HG03521 (cell line): ENCODE measurements around the gene PTGIR.

ENCODE experiments used
- ATAC-seq: cut with Tn5 transposase; IDR thresholded peaks from one replicate; pipeline ENCODE4 v1.9.1; 2021; ENCODE audit warnings: mild to moderate bottlenecking, moderate library complexity; ENCODE audit not compliant: unreplicated experiment

Gene PTGIR

DNA sequence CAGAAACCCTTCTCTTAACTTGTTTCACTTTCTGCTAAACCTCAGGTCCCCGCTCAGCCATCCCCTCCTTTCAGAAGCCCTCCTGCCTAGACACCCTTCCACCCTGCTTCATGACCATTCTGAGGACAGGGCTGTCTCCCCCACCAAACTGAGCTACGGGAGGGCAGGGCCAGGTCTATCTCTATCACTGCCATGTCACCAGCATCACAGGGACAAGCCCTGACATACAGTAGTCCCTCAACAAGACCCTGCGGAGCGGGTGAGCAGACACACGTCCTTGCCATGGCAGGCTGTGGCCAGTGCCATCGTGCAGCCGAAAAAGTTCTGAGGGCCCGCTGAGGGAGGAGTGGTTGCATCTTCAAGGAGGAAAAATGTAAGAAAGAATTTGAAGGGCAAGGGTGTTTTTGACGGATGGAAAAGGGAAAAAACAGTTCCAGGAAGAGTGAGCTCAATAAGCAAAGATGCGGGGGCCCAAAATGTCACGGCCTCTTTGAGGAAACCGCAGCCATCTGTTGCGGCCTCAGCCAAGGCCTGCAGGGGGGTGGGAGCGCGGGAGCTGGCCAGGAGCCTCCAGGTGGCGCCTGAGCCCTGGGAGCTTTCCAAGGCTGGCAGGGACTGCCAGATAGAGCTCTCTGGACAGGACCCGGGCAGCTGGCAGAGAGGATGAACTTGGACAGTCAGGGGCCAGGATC is 8.1 kb downstream of the PTGIR start:
- no peak for ATAC-seq

DNA sequence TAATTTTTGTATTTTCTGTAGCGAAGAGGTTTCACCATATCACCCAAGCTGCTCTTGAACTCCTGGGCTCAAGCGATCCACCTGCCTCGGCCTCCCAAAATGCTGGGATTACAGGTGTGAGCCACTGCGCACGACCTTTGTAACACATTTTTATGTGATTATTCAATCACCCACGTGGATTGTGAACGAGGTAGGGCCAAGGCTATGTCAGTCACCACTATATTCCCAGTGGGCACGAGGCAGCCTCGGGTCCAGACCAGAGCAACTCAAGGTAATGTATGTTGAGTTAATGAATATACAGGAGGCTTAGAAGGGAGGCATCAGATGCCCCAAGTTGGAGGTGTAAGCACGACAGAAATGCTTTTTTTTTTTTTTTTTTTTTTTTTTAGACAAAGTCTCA is 8.9 kb downstream of the PTGIR start:
- no peak for ATAC-seq

DNA sequence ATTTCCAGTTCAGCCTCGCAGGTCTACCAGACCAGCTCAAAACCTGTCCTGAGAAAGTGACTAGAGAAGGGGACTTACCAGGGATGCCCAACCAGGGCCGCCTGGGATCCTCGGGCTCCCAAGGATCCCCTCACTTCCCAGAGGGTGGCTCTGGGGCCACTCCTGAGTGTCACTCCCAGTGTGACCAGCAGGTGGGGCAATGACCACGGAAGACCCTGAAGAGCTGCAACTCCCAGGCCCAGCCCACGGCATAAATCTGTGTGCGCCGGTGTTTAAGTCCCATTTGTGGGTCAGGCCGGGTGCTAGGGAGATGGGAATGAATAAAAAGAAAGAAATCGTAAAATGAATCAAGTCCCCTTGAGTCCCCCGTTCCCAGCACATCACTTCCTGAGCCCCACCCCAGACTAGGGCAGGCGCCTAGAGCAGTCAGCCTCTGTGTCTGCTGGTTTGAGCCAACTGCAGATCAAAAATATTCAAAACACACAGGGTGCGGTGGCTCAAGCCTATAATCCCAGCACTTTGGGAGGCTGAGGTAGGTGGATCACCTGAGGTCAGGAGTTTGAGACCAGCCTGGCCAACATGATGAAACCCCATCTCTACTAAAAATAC is 10.7 kb downstream of the PTGIR start:
- no peak for ATAC-seq

DNA sequence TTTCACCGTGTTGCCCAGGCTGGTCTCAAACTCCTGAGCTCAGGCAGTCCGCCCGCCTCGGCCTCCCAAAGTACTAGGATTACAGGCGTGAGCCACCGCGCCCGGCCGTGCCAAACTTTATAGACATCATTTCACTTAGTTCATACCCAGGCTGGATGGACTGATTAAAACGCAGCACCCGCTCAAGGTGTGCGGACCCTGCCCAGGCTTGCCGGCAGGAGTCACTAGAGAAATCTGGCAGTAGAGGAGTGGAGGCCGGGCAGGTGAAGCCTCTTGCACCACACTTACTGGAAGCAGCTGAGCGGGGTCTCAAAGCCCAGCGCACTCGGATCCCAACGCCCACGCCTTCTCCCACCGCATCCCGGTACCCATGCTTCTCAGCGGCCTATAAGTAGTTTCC is 11.4 kb downstream of the PTGIR start:
- ATAC-seq: no peak

DNA sequence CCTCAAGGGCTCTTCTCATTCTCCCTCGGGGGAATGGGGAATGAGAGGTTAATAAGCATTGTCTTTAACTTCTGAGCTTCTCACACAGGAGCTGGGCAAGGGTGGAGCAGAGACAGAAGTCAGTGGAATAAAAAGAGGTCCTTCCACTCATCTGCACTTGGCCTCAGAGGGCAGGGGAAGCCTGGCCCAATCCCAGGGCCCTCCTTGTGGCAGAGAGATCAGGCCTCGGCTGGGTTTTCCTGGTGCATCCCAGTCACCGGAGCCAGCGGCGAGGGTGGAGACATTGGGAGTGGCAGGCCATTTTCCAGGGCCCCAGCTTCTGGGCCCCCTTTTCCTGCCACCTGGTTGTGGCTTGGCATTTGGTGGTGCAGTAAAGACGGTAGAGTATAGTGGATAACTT is 13.1 kb downstream of the PTGIR start:
- no peak for ATAC-seq

DNA sequence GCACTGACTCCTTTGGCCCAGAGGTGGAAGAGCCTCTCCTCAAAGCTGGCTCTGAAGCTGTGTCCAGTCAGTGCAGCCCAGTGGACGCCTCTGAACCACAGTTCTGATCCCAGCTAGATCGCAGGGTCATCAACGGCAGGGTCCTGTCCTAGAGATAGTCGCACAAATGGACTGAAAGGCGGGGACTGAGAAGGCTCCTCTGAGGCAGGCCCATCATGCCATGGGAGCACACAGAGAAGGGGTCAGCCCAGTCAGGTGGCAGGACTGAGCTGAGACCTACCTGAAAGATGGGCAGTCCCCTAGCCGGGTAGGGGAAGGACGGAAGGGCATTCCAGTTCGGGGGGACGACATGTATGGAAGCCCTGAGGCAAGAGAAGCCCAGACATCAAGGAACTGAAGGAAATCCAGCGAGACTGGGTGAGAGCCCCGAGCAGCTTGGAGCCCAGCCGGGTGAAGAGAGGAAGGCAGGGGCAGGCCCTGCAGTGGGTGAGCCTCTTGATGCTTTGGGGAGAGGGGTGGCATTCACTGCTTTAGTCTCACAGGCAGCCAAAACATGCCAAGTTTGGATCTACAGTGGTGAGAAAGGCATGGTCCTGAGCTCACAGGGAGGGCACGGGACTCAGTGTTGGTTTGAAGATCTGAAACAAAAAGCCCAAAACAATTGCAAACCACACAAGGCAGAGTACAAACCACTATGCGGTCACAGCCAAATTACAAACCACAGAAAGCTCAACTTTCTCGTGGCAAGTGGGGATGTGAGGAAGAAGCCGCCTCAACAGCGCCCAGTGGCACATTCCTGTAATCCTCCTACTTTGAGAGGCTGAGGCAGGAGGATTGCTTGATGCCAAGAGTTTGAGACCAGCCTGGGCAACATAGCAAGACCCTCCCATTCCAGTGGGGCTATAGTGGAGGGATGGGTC is 13.8 kb downstream of the PTGIR start:
- ATAC-seq: no peak

DNA sequence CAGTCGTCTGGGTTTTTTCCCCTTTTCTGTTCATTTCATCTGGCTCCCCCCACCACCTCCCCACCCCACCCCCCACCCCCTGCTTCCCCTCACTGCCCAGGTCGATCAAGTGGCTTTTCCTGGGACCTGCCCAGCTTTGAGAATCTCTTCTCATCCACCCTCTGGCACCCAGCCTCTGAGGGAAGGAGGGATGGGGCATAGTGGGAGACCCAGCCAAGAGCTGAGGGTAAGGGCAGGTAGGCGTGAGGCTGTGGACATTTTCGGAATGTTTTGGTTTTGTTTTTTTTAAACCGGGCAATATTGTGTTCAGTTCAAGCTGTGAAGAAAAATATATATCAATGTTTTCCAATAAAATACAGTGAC is 14.5 kb downstream of the PTGIR start:
- no peak for ATAC-seq

DNA sequence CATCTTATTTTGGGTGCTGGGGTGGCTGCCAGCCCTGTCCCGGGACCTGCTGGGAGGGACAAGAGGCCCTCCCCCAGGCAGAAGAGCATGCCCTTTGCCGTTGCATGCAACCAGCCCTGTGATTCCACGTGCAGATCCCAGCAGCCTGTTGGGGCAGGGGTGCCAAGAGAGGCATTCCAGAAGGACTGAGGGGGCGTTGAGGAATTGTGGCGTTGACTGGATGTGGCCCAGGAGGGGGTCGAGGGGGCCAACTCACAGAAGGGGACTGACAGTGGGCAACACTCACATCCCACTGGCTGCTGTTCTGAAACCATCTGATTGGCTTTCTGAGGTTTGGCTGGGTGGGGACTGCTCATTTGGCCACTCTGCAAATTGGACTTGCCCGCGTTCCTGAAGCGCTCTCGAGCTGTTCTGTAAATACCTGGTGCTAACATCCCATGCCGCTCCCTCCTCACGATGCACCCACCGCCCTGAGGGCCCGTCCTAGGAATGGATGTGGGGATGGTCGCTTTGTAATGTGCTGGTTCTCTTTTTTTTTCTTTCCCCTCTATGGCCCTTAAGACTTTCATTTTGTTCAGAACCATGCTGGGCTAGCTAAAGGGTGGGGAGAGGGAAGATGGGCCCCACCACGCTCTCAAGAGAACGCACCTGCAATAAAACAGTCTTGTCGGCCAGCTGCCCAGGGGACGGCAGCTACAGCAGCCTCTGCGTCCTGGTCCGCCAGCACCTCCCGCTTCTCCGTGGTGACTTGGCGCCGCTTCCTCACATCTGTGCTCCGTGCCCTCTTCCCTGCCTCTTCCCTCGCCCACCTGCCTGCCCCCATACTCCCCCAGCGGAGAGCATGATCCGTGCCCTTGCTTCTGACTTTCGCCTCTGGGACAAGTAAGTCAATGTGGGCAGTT is 15.1 kb downstream of the PTGIR start:
- ATAC-seq: no peak

DNA sequence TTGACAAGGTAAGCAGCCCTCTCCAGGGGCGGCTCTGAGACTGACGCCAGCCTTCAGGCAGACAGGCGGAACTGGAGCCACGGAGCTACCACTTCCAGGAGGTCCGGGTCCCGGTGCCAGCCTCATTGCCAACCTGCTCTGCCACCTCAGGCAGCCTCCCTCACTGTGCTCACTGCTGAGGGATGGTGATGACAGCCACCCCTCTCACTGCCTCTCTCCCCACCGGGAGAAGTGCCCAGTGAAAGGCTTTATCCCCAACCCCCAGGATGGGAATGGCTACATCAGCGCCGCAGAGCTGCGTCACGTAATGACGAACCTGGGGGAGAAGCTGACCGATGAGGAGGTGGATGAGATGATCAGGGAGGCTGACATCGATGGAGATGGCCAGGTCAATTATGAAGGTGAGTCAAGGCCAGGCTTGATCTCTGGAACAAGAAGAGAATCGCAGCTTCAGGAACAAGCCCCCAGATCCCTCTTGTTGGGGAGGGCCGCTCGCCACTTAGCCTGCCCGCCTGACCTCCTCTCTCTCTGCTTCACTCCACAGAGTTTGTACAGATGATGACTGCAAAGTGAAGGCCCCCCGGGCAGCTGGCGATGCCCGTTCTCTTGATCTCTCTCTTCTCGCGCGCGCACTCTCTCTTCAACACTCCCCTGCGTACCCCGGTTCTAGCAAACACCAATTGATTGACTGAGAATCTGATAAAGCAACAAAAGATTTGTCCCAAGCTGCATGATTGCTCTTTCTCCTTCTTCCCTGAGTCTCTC is 16.1 kb downstream of the PTGIR start:
- ATAC-seq: no peak

DNA sequence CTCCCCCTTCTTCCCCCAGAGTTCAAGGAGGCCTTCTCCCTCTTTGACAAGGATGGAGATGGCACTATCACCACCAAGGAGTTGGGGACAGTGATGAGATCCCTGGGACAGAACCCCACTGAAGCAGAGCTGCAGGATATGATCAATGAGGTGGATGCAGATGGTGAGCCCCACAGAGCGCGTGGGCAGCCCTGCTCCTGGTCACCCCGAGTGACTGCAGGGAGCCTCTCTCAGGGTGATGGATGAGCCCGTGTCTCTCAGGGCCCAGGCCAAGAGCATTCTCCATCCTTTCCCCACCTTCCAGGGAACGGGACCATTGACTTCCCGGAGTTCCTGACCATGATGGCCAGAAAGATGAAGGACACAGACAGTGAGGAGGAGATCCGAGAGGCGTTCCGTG is 16.7 kb downstream of the PTGIR start:
- no peak for ATAC-seq

DNA sequence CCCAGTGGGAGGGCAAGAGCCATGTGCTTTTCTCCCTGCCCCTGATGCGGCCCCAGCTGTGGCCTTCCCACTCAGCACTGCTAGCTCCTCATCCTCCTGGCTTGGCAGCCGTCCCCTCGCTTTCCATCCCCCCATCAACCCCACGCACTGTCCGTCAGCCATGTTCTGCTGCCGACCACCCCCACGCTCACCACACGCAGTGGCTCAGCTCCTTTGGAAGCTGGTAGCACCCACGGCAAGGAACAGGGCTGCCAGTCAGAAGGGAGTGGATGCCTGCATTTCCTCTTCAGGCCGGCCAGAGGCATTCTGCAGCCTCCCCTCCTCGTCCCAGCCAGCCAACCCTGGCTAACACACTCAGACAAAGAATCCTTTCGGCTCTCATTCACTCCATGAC is 17.4 kb downstream of the PTGIR start:
- no peak for ATAC-seq

DNA sequence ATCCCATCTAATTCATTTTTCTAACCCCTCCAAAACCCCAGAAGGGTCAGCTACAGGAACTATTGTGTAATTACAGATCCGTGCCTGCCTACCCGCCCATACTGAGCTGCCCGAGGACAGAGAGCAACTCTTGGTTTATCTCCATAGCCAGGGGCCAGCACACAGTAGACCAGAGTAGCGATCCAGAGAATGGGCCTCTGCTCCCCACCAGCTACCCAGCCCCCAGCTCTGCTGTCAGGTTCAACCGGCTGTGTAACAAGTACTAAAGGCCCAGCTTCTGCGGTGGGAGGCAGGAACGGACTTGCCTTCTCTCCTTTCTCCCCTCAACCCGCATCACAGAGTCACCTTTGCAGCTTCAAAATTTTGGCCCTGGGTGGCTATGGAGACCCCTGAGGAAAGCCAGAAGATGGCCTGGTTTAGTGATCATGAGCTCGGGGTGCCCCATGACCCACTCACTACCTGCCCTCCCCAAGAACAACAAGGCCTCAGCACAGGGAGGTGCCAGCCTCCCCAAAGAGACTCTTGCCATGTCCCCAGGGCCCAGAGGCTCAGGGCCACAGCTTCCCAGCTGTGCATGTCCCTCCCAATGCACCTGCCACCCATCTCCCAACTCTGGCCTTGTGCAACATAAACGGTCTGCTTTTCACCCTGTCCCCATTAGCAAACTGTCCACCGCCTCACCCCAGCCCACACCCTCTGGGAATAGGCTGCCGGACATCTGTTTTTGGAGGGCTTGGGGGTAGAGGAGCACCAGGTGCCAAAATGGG is 18.0 kb downstream of the PTGIR start:
- ATAC-seq: no peak

DNA sequence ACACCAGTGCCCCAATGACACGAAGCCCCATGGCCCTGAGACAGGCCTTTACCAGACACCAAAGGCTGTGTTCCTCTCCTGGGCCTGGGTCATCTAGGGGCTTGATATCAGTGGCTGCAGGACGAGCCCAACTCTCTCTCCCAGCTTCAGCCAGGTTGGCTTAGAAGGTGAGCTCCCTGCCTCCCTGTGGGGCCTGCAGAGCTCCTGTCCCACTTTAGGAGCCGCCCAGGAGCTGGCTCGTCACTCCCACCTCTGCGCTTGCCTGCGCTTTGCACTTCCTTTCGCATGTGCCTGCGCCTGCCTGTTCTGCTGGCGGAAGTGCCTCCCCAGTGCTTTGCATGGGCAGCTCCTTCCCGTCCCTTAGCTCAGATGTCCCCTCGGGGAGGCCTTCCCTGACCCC is 18.9 kb downstream of the PTGIR start:
- ATAC-seq: no peak

DNA sequence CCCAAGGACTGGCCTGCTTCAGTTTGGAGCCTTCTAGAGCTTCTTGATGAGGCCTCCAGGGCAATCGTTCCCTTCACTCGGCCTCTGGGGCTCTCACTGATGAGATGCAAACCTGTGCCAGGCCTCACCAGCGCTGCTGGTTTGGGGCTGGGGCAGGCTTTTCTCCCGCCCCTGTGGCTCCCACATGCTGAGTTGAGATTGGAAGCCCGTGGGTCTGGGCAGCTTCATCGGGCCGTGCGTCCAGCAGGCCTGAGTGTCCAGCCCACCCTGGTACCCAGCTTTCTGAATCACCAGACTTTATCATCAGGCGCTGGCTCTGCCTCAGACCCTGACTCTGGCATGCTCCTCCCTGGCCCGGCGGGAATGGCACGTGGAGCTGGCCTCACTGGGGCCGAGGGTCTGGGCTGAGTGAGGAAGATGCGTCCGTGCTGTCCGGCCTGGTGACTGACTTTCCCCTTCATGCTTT is 19.5 kb downstream of the PTGIR start:
- ATAC-seq: no peak

DNA sequence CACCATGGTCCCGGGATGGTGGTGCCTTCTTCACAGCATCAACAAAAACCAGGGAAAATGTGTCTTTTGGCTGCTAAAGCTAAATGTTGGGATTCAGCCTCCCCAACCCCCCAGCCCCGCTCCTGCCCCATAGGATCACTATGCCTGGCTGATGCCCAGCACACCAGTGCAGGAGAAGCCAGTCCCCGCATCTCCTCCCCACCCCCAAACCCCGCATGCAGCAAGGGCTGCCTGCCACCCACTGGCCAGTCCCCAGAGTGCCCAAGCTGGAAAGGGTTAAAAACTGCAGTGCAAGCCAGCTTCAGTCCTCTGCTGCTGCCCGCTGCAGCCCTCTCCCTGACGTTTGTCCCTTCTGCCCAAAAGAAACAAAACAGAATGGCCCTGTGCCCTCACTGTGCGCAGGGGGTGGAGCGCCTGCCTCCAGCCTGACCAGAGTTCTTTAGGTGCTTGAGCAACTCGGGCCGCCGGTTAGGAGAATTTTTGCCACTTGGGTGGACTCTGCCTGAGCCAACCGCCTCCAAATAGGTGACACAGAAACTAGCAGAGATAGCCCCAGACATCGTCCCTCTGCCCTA is 20.0 kb downstream of the PTGIR start:
- ATAC-seq: no peak

DNA sequence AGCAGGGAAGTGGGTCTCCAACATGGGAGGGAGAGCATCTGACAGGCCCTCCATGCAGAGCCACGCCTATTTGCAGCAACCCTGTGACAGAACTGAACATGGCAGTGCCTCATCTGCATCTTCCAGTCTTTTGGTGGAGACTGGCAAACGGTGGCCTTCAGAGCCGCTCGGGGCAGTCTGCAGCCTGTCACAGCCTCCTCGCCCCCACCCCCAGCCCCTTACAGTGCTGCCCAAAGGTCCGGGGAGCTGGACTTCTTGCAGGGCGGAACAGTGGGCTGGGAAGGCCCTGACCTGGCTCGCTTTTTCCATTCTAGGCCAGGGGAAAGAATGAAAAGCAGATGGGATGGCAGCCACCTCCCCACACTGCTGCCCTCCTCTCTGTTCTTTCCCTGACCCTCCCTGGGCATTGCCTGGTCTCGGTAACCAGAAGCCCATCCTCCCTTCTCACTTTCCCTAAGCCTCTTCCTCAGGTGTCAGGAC is 21.1 kb downstream of the PTGIR start:
- ATAC-seq: no peak

DNA sequence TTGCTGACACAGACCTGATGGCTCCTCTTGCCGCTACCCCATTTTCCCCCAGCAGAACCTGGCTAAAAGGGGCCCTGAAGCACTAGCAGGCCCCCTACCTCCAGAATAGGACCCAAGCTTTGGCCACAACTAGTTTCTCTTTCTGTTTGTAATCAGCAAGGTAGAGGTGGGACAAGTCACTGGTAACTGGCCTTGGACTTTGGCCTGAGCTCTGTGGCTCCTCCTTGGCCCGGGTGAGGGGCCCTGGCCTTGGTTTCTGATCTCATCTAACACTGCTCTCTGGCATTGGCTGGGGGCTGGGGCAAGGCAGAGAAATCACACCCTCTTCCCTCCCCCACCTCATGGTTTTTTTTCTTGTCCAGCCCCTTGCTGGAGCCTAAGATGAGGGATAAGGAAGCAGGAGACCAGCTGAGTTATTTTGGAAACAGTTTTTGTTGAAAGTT is 21.7 kb downstream of the PTGIR start:
- ATAC-seq: no peak

DNA sequence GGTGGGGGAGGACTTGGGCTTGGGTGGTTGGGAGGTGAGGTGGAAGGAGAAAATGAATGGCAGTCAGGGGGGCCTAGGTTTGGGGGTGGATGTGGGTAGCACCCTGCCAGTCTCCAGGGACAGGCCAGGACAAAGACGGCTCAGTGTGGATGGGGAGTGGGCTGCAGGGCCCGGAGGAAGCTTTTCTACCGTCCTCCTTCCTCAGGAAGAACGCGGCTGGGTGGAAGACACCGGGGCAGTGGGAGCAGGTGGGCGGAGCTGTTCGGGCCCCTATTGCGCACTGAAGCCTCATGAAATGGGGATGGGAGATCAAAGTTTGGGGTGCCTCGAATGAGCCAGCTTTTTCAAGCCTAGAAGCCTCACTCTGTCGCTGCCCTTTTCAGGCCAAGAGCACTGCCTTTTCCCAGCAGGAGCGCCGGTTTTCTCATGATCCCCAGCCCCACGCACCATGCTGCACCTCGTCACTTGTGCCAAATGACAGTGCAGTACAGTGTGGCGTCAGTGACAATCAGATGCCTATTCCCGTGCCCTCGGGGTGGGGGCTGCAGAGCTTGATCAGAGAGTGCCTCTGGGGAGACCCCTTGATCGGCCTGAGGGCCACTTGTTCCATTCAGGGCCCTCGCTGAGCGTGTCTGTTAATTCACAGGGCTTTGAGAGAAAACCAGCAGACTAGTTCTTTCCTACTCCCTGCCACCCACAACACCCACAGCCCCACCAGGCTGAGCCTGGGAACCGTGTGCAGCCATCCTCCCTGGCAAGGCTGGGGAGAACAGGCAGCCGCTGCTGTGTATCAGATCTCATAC is 22.3 kb downstream of the PTGIR start:
- no peak for ATAC-seq
